ENCODE results near the gene SYNE1.
A peak's percentile ranks its signal among the peaks of the same experiment; 100 is the strongest.

SYNE1 gene

GRCh38 chr6:152123076-152123475, 514.1 kb downstream of the SYNE1 start:
- no peak for DNase-seq

GRCh38 chr6:152122434-152122833, 514.7 kb downstream of the SYNE1 start:
- no peak for DNase-seq

GRCh38 chr6:152121910-152122309, 515.3 kb downstream of the SYNE1 start:
- no peak for DNase-seq

GRCh38 chr6:152119831-152120230, 517.3 kb downstream of the SYNE1 start:
- no peak for DNase-seq

- no peak for DNase-seq
Measured at GRCh38 chr6:152118678-152119077, 518.5 kb downstream of the SYNE1 start.

GRCh38 chr6:152118224-152118623, 518.9 kb downstream of the SYNE1 start:
- no peak for DNase-seq

- no peak for DNase-seq
Measured at GRCh38 chr6:152117156-152118133, 519.7 kb downstream of the SYNE1 start.

- DNase-seq, result no peak
Measured at GRCh38 chr6:152112491-152113261, 524.5 kb downstream of the SYNE1 start.

- DNase-seq, result no peak
Measured at GRCh38 chr6:152110886-152111820, 526.0 kb downstream of the SYNE1 start.

- no peak for DNase-seq
Measured at GRCh38 chr6:152107973-152108372, 529.2 kb downstream of the SYNE1 start.

- no peak for DNase-seq
Measured at GRCh38 chr6:152100183-152100618, 537.0 kb downstream of the SYNE1 start.

GRCh38 chr6:152099446-152100182, 537.5 kb downstream of the SYNE1 start:
- no peak for DNase-seq

GRCh38 chr6:152098683-152099082, 538.5 kb downstream of the SYNE1 start:
- no peak for DNase-seq

GRCh38 chr6:152096863-152097496, 540.2 kb downstream of the SYNE1 start:
- DNase-seq, result peak; percentile 23

GRCh38 chr6:152094992-152095592, 542.1 kb downstream of the SYNE1 start:
- DNase-seq, result no peak

- DNase-seq, result no peak
Measured at GRCh38 chr6:152094276-152094675, 542.9 kb downstream of the SYNE1 start.

- DNase-seq, result no peak
Measured at GRCh38 chr6:152093711-152094110, 543.5 kb downstream of the SYNE1 start.

- DNase-seq, result no peak
Measured at GRCh38 chr6:152091851-152092341, 545.3 kb downstream of the SYNE1 start.

- DNase-seq, result no peak
Measured at GRCh38 chr6:152091201-152091600, 546.0 kb downstream of the SYNE1 start.

- DNase-seq, result no peak
Measured at GRCh38 chr6:152089992-152090391, 547.2 kb downstream of the SYNE1 start.

- DNase-seq, result no peak
Measured at GRCh38 chr6:152087701-152088100, 549.5 kb downstream of the SYNE1 start.
